NCI-H2227 treated with DMSO at 0.1 percent for 48 hours (cell line): Measurements from ENCODE around the gene VCAN.

Experiments
- DNase-seq: peaks from one replicate; lab custom pipeline; 2025; lab: John Stamatoyannopoulos, UW

The VCAN gene

GRCh38 chr5:83498585-83498984 lies 27.0 kb downstream of the VCAN start:
- no peak for DNase-seq

- DNase-seq = peak; percentile 49
Observed at GRCh38 chr5:83503662-83504061, 32.1 kb downstream of the VCAN start.

GRCh38 chr5:83507431-83507830 lies 35.9 kb downstream of the VCAN start:
- DNase-seq = no peak

GRCh38 chr5:83509540-83509939 lies 38.0 kb downstream of the VCAN start:
- peak; percentile 19 for DNase-seq

- no peak for DNase-seq
Observed at GRCh38 chr5:83510260-83510659, 38.7 kb downstream of the VCAN start.

GRCh38 chr5:83512061-83512745 lies 40.7 kb downstream of the VCAN start:
- no peak for DNase-seq

GRCh38 chr5:83513081-83513480 lies 41.5 kb downstream of the VCAN start:
- DNase-seq = no peak

GRCh38 chr5:83513491-83513890 lies 41.9 kb downstream of the VCAN start:
- DNase-seq = no peak

GRCh38 chr5:83516377-83516776 lies 44.8 kb downstream of the VCAN start:
- no peak for DNase-seq

- no peak for DNase-seq
Observed at GRCh38 chr5:83517072-83517687, 45.6 kb downstream of the VCAN start.

- no peak for DNase-seq
Observed at GRCh38 chr5:83517688-83518085, 46.1 kb downstream of the VCAN start.

GRCh38 chr5:83518319-83519061 lies 46.9 kb downstream of the VCAN start:
- no peak for DNase-seq

GRCh38 chr5:83522446-83522845 lies 50.9 kb downstream of the VCAN start:
- DNase-seq = no peak

GRCh38 chr5:83523929-83524328 lies 52.4 kb downstream of the VCAN start:
- no peak for DNase-seq

- DNase-seq = no peak
Observed at GRCh38 chr5:83524345-83524744, 52.8 kb downstream of the VCAN start.

- DNase-seq = no peak
Observed at GRCh38 chr5:83524991-83525390, 53.4 kb downstream of the VCAN start.

GRCh38 chr5:83526289-83526688 lies 54.7 kb downstream of the VCAN start:
- no peak for DNase-seq

- DNase-seq = no peak
Observed at GRCh38 chr5:83527221-83527620, 55.7 kb downstream of the VCAN start.

GRCh38 chr5:83527722-83528438 lies 56.3 kb downstream of the VCAN start:
- DNase-seq = no peak

- DNase-seq = no peak
Observed at GRCh38 chr5:83528439-83528769, 56.9 kb downstream of the VCAN start.

- DNase-seq = no peak
Observed at GRCh38 chr5:83530193-83530592, 58.6 kb downstream of the VCAN start.

GRCh38 chr5:83531661-83532060 lies 60.1 kb downstream of the VCAN start:
- no peak for DNase-seq
